Activated naive CD4-positive, alpha-beta T cell treated with anti-CD3 and anti-CD28 coated beads for 36 hours (primary cell): Measurements from ENCODE around the gene BTBD9. TPM values are rescaled to one million over a fixed set of nuclear protein-coding genes. Genes with fewer than 3 reads are reported as not detected.
"Not testable (repeated sequence)": the region's sequence is repeated elsewhere in the genome, so short reads cannot be mapped to it uniquely, and the experiment has no call there.

Source experiments
- CTCF ChIA-PET: fragments of 350-600 bp; sonication (Branson Sonifier 250); formaldehyde crosslinking; loops from one replicate; lab custom pipeline; 2021; ENCODE audit warnings: antibody characterized with exemption; lab: Charles Lee
- DNase-seq: peaks from one replicate; pipeline ENCODE4 v3.0.0-alpha.2; 2020
- H3K27ac Mint-ChIP-seq: one replicate; pipeline ENCODE4 v1.8.0; 2021; ENCODE audit warnings: mild to moderate bottlenecking, mixed read lengths
- H3K27me3 Mint-ChIP-seq: one replicate; pipeline ENCODE4 v1.8.0; 2021; ENCODE audit warnings: low read depth, mixed read lengths
- H3K36me3 Mint-ChIP-seq: one replicate; pipeline ENCODE4 v1.8.0; 2021; ENCODE audit warnings: low read depth, mixed read lengths
- H3K4me1 Mint-ChIP-seq: one replicate; pipeline ENCODE4 v1.8.0; 2021; ENCODE audit warnings: low read depth, mixed read lengths
- H3K4me3 Mint-ChIP-seq: one replicate; pipeline ENCODE4 v1.8.0; 2021; ENCODE audit warnings: mild to moderate bottlenecking, moderate library complexity, mixed read lengths
- H3K9me3 Mint-ChIP-seq: one replicate; pipeline ENCODE4 v1.8.0; 2021; ENCODE audit warnings: mixed read lengths
- intact Hi-C: fragments of 100-400 bp; cut with micrococcal nuclease; formaldehyde crosslinking; loops from one replicate; pipeline ENCODE4 v1.15.1; 2023
- total RNA-seq, 2 experiments: library from RNA; stranded (reverse); gene quantifications; one replicate each; pipeline ENCODE4 v1.2.3, GENCODE V29; 2021

BTBD9 gene
- total RNA-seq, 2 experiments from 2014 or later, result 9.5 to 11.1 TPM

GRCh38 chr6:38427492-38428210 lies 212.1 kb downstream of the BTBD9 start:
- Mint-ChIP-seq H3K36me3 (peaks cover 6% of the 10 kb centered on the region), H3K27me3 (no peaks in the 10 kb centered on the region), H3K4me1 (peaks cover 6% of the 10 kb centered on the region), H3K4me3 (no peak overlapping the region), H3K9me3 (peaks cover 2% of the 10 kb centered on the region), H3K27ac (no peak overlapping the region)
- no peak for DNase-seq
- intact Hi-C loops, result no loop called here
- CTCF ChIA-PET, result interaction anchor here (0.5 kb wide), 1 partner anchor 36 kb away, joined by 3 read pairs; no protein-coding TSS in a partner anchor

GRCh38 chr6:38425788-38426488 lies 213.8 kb downstream of the BTBD9 start:
- CTCF ChIA-PET, result interaction anchor here (0.6 kb wide), 1 partner anchor 60 kb away, joined by 3 read pairs; no protein-coding TSS in a partner anchor
- H3K9me3 Mint-ChIP-seq, H3K4me3 Mint-ChIP-seq, intact Hi-C loops, H3K36me3 Mint-ChIP-seq, H3K27ac Mint-ChIP-seq, H3K27me3 Mint-ChIP-seq, H3K4me1 Mint-ChIP-seq, DNase-seq: not testable (repeated sequence)

DNA sequence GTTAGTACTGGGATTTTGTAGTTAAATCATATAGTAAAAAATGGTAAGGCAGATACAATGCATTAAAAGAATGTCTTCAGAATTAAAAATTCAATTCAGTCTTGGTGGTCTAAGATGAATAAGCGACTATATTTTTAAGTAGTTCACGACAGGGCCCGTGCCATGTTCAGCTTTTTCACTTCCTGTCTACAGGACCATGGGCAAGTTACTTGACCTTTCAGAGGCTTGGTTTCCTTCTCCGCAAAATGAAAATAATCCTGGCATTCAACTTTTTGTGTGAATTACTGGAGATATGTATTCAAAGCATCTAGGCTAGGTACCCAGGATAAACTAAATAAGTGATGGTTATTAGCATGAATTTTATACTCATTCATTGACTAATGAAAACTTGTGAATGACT lies 216.0 kb downstream of the BTBD9 start:
- no peaks in the 10 kb centered on the region for H3K36me3 Mint-ChIP-seq
- H3K4me3 Mint-ChIP-seq, result no peak overlapping the region
- H3K27me3 Mint-ChIP-seq, result no peaks in the 10 kb centered on the region
- no peaks in the 10 kb centered on the region for H3K4me1 Mint-ChIP-seq
- CTCF ChIA-PET, result no interaction called here
- no peak for DNase-seq
- intact Hi-C loops, result no loop called here
- no peak overlapping the region for H3K27ac Mint-ChIP-seq
- no peaks in the 10 kb centered on the region for H3K9me3 Mint-ChIP-seq

DNA sequence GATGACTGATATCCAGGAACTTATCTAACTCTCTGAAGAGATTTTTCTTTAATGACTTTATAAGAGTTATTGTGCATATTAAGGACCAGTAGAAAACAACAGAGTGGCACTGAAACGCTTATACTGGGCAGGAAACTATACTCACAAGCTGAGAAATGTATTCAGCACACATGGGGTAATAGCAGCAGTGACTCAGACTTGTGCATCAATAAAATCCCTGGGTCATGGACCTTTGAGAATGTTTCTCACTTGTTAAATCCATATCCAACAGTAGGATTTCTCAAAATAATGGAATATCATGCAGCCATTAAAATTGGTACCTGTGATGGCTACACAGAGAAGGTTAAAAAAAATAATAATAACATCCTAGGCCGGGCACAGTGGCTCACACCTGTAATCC lies 219.5 kb downstream of the BTBD9 start:
- Mint-ChIP-seq H3K27ac (no peak overlapping the region), H3K4me3 (no peak overlapping the region), H3K9me3 (no peaks in the 10 kb centered on the region), H3K36me3 (no peaks in the 10 kb centered on the region), H3K27me3 (no peaks in the 10 kb centered on the region), H3K4me1 (no peaks in the 10 kb centered on the region)
- intact Hi-C loops, result no loop called here
- DNase-seq, result no peak
- CTCF ChIA-PET, result no interaction called here

DNA sequence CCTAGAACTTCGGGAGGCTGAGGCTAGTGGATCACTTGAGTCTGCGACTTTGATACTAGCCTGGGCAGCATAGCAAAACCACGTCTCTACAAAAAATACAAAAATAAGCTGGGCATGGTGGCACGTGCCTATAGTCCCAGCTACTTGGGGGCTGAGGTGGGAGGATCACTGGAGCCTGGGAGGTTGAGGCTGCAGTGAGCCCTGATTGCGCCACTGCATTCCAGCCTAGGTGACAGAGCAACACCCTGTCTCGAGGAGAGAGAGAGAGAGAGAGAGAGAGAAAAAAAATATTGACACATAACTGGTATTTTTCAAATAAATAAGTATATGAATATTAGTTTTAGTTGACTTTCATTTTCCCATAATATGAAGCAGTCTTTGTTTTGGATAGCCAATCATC lies 222.2 kb downstream of the BTBD9 start:
- H3K4me1 Mint-ChIP-seq, result peaks cover 16% of the 10 kb centered on the region
- H3K27me3 Mint-ChIP-seq, result no peaks in the 10 kb centered on the region
- no peaks in the 10 kb centered on the region for H3K9me3 Mint-ChIP-seq
- CTCF ChIA-PET, result interaction anchor here (0.6 kb wide), 1 partner anchor 82 kb away, joined by 5 read pairs; no protein-coding TSS in a partner anchor
- no peak overlapping the region for H3K27ac Mint-ChIP-seq
- intact Hi-C loops, result no loop called here
- DNase-seq, result no peak
- H3K36me3 Mint-ChIP-seq, result peaks cover 2% of the 10 kb centered on the region
- no peak overlapping the region for H3K4me3 Mint-ChIP-seq

DNA sequence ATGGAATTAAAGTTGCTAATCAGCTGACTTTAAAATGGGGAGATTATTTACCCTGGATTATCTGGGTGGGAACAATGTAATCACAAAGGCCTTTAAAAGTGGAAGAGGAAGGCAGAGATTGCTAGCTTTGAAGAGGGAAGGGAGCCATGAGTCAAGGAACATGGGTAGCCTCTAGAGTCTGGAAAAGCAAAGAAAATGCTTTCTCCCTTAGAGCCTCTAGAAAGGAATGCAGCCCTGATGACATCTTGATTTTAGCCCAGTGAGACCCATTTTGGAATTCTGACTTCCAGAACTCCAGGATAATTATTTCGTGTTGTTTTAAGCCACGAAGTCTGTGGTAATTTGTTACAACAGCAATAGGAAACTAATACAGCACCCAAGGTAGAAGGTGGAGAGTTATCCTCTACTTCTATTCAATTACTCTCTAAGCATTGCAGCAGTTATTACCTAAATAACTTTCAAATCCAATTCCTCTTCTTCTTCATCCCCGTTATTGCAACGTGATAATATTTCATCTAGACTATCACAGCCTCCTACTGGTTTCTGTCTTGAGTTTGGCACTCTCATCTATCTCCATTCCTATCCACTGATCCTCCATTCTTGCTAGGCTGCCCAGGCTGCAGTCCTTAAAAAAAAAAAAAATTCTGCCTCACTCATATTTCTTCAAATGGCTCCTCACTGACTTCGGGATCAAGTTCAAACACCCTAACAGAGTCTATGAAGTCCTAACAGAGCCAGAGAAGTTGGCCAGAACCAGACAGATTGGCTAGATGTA lies 224.3 kb downstream of the BTBD9 start:
- intact Hi-C loops, result no loop called here
- H3K4me3 Mint-ChIP-seq, result no peak overlapping the region
- peaks cover 2% of the 10 kb centered on the region for H3K36me3 Mint-ChIP-seq
- CTCF ChIA-PET, result interaction anchor here (0.6 kb wide), 1 partner anchor 155 kb away, joined by 4 read pairs; no protein-coding TSS in a partner anchor
- H3K4me1 Mint-ChIP-seq, result peaks cover 20% of the 10 kb centered on the region
- H3K9me3 Mint-ChIP-seq, result no peaks in the 10 kb centered on the region
- H3K27me3 Mint-ChIP-seq, result no peaks in the 10 kb centered on the region
- H3K27ac Mint-ChIP-seq, result no peak overlapping the region
- no peak for DNase-seq

DNA sequence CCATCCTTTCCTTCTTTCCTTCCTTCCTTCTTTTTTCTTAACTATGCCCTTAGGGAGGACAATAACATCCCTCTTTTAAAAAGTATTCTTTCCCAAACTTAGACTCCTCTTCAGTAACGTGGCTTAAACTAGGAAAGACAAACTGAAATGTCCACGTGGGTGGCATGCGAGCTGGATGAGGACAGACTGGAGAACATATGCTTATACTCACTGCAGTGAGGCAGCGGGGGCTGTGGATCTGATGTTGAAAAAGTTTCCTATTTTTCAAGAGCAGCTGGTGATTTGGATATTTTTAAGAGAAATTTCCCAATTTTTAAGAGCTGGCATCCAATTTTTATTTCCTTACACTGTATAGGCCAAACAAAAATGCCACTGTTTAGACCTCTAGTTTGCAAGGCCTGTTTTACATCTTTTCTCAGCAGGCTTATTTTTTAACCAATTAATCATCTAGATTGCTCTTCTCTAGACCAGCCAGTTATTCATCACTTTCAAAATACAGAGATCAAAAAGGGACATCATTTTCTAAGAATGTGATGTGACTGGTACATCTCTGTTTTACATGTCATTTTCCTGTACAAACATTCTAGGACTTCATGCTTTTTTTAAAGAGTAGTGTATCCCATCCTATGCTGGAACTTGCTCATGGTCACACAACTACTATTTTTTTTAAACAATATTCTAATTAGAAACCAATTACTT lies 226.5 kb downstream of the BTBD9 start:
- Mint-ChIP-seq H3K36me3 (peaks cover 2% of the 10 kb centered on the region), H3K4me3 (no peak overlapping the region), H3K27me3 (no peaks in the 10 kb centered on the region), H3K4me1 (peaks cover 20% of the 10 kb centered on the region), H3K27ac (peak overlapping the region; percentile 52), H3K9me3 (no peaks in the 10 kb centered on the region)
- CTCF ChIA-PET, result interaction anchor here (0.6 kb wide), 1 partner anchor 107 kb away, joined by 3 read pairs; no protein-coding TSS in a partner anchor
- DNase-seq, result peak; percentile 19
- intact Hi-C loops, result loop anchor here (1.0 to 5.0 kb wide), 4 partner anchors 8 to 622 kb away; no protein-coding TSS in a partner anchor

DNA sequence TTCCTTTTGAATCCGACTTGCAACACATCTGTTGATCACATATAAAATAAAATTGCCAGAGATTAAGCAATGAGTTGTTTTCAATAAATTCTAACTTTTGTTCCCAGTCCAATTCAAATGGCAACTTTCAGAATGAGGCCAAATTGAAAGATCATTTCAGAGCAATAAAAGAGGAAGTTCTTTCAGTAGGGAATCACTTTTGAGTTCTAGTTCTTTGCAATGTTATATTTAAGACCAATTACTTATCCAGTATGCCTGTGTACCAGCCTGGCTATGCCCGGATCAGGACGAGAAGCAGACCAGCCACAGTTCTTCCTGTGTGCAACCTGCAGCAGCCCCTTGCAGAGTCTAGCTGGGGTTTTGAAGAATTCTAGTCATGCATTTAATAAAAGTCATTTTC lies 232.5 kb downstream of the BTBD9 start:
- Mint-ChIP-seq H3K27me3 (no peaks in the 10 kb centered on the region), H3K4me3 (no peak overlapping the region), H3K9me3 (no peaks in the 10 kb centered on the region), H3K27ac (no peak overlapping the region), H3K4me1 (peaks cover 18% of the 10 kb centered on the region), H3K36me3 (no peaks in the 10 kb centered on the region)
- intact Hi-C loops, result no loop called here
- no peak for DNase-seq
- CTCF ChIA-PET, result interaction anchor here (0.5 kb wide), 1 partner anchor 387 kb away, joined by 4 read pairs; no protein-coding TSS in a partner anchor

GRCh38 chr6:38406096-38406495 lies 233.6 kb downstream of the BTBD9 start:
- Mint-ChIP-seq H3K9me3 (no peaks in the 10 kb centered on the region), H3K4me3 (no peak overlapping the region), H3K27me3 (no peaks in the 10 kb centered on the region), H3K4me1 (peaks cover 17% of the 10 kb centered on the region), H3K27ac (no peak overlapping the region), H3K36me3 (no peaks in the 10 kb centered on the region)
- intact Hi-C loops, result no loop called here
- CTCF ChIA-PET, result no interaction called here
- no peak for DNase-seq

GRCh38 chr6:38404900-38405556 lies 234.7 kb downstream of the BTBD9 start:
- peaks cover 17% of the 10 kb centered on the region for H3K4me1 Mint-ChIP-seq
- CTCF ChIA-PET, result interaction anchor here (0.6 to 0.8 kb wide), 2 partner anchors 16 to 468 kb away, joined by 3 to 4 read pairs; no protein-coding TSS in a partner anchor
- H3K27ac Mint-ChIP-seq, result peak overlapping the region; percentile 26
- intact Hi-C loops, result loop anchor here (1.0 kb wide), 1 partner anchor 8 kb away; no protein-coding TSS in a partner anchor
- DNase-seq, result no peak
- no peaks in the 10 kb centered on the region for H3K27me3 Mint-ChIP-seq
- H3K36me3 Mint-ChIP-seq, result no peaks in the 10 kb centered on the region
- no peak overlapping the region for H3K4me3 Mint-ChIP-seq
- H3K9me3 Mint-ChIP-seq, result no peaks in the 10 kb centered on the region

- intact Hi-C loops, result no loop called here
- no peak for DNase-seq
- H3K4me1 Mint-ChIP-seq, result peaks cover 17% of the 10 kb centered on the region
- H3K27me3 Mint-ChIP-seq, result no peaks in the 10 kb centered on the region
- no peaks in the 10 kb centered on the region for H3K36me3 Mint-ChIP-seq
- no peak overlapping the region for H3K4me3 Mint-ChIP-seq
- no peak overlapping the region for H3K27ac Mint-ChIP-seq
- CTCF ChIA-PET, result no interaction called here
- no peaks in the 10 kb centered on the region for H3K9me3 Mint-ChIP-seq
Observed at GRCh38 chr6:38404355-38404754, 235.4 kb downstream of the BTBD9 start.
